GM12801 (cell line): ENCODE data around the gene FNTB.

ENCODE experiments used
- TF ChIP-seq, protein P1 (sequence below): IDR thresholded peaks from one replicate; pipeline ENCODE4 v1.5.1; 2011; ENCODE audit warnings: control low read depth; ENCODE audit not compliant: insufficient read length; ENCODE audit errors: extremely low read depth

Gene FNTB

DNA sequence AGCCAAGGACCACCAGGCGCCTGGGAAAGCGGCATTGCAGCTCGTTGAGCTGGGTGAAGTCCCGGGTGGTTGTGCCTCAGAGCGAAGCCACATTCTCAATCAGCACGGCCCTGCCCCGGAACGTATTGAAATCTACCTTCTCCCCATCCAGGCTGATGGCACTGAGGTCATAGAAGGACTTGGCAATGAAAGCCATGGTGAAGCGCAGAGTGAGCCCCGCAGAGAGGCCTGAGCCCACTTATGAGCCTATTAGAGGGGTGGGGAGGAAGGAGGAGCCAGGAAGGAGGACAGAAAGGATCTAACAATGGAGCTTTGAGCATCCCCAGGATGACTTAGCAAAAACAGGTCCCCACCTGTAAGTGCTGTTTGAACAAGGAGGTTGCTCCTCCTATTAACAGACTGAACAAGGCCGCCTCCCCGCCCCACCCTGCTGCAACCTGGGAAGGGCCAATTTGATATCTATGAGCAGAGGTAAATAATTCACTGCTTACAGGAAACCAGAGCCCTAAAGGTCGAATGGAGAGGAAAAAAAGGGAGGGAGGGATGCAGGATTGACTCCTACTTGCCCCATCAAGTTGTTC is 44.1 kb upstream of the FNTB start, which contains the start of gene GPX2:
TSS of gene GPX2 (minus strand) at position 215 of the 581 bp plus-strand sequence. CDS start at position 196, 19 bp downstream.
- TF ChIP-seq, protein P1, sequence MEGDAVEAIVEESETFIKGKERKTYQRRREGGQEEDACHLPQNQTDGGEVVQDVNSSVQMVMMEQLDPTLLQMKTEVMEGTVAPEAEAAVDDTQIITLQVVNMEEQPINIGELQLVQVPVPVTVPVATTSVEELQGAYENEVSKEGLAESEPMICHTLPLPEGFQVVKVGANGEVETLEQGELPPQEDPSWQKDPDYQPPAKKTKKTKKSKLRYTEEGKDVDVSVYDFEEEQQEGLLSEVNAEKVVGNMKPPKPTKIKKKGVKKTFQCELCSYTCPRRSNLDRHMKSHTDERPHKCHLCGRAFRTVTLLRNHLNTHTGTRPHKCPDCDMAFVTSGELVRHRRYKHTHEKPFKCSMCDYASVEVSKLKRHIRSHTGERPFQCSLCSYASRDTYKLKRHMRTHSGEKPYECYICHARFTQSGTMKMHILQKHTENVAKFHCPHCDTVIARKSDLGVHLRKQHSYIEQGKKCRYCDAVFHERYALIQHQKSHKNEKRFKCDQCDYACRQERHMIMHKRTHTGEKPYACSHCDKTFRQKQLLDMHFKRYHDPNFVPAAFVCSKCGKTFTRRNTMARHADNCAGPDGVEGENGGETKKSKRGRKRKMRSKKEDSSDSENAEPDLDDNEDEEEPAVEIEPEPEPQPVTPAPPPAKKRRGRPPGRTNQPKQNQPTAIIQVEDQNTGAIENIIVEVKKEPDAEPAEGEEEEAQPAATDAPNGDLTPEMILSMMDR, result no peak

DNA sequence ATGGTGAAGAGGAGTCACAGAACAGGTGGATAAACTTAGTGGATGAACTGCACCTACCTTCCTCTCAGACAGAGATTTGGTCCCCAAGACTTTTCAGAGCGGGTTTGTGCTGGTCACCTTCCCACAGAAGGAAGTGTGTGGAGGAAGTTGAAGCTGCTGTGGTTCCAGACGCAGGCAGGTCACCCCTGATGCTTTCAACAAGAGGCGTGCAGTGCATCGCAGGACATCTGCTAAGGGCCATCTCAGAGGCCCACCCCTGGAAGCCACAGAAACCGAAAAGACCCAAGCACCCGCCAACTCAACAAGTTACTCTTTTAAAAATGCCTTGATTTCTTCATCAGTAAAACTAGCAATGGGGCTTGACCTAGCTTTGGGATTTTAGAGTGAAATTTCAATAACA is 43.1 kb upstream of the FNTB start:
- TF ChIP-seq, protein P1, result no peak

DNA sequence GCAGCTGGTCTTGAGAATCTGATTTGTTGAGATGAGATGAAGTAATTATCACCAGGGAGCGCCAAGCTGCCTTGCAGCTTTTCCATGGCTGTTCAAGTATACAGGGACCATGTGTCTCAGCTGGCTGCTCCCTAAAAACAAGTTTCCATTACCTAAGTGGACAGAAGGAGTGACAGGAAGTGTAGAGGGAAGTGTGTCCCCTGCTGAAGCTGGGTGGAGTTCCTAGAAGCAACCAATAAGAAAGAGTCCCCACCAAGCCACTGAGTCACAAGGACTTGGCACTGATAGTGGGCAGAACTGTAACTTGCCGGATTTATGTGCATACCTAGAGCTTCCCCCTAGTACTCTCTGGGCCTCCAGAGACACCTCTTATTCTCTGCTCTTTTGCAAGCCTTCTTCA is 42.7 kb upstream of the FNTB start:
- TF ChIP-seq, protein P1, result no peak

DNA sequence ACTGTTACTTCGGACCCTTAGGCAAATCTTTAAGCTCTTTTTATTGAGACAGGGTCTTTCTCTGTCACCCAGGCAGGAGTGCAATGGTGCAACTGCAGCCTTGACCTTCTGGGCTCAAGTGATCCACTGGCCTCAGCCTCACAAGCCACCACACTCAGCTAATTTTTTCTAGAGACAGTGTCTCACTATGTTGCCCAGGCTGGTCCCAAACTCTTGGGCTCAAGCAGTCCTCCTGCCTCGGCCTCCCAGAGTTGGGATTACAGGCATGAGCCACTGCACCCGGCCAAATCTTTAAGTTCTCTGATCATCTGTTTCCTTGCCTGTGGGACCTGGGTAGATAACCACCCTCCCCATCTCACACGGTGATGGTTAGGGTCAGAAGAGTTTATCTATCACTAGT is 41.8 kb upstream of the FNTB start:
- TF ChIP-seq, protein P1, result no peak

DNA sequence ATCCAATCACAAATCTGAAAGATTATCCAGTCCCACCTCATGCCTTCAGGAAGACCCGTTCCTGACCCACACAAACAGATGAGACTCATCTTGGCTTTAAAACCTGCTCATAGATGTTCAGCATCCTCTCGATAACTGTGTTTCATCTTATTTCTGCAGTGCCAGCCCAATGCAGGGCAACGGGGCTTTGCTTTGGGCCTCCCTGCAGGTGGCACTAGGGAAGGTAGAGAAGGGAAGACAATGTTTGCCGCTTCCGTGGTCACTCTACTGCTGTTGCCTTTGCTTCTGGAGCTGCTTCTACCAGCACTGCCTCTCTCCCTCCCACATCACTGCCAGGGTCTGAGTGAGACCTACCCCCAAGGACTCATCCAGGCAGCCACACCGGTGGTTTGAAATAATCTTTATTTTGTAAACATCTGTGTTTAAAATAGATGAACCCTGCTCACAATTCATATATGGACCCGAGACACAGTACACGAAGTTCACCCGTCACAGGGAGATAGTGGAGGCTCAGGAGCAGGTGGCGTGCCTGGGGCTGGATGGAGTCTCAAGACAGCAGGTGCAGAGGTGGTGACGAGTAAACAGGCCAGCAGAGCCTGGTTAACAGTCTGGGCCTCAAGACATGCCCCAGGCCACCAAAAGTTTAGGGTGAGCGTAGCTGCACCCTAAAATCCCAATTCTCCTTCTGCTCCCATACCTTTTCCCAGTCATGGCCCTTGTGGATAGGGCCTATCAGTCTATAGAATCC is 41.1 kb upstream of the FNTB start:
- TF ChIP-seq, protein P1, result no peak

DNA sequence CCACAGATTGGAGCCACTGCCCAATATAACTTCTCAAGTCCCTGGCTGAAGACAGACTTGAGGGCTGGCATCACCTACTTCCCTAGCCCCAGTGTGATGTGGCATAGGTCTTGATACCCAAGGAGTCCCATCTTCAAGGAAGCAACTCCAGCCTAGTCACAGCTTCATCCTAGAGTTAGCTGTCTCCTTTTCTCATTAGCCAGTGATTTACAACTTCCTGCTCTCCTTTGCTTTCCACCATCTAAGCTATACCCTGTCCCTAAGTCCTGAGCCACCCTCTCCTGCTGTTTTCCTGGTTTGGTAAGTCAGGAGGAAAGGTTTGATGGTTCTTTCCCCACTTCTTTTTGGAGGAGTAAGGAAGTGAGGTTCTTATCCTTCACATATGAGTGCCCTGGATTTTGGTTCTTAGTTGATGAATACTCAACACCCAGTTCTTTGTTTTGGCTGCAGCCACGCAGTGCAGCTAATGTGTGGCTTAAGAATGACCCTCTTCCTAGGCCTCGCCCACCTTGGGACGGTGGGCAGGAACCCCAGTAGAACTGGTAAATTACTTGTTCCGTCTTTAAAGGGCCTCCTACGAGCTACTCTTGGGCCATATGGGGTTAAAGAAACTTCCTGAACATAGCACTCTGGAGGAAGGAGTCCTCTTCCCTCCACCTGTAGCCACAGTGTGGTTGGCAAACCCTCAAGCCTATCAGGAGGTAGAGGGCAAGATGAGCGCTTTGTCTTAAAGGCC is 40.2 kb upstream of the FNTB start:
- TF ChIP-seq, protein P1, result no peak
